PC-9 (cell line): ENCODE data around the gene NPTXR. TPM values are rescaled to one million over a fixed set of nuclear protein-coding genes. Genes with fewer than 3 reads are reported as not detected.

Source experiments
- BruUV-seq: library from RNA; stranded (reverse); fragments of 400-500 nt; replicated peaks from 2 replicates; lab custom pipeline; 2021; lab: Mats Ljungman, UMichigan
- CTCF ChIA-PET: fragments of 300-600 bp; sonication (Branson Sonifier 250); formaldehyde crosslinking; loops from one replicate; lab custom pipeline; 2022; ENCODE audit warnings: antibody characterized with exemption; lab: Charles Lee
- POLR2A ChIA-PET: fragments of 300-600 bp; sonication (Branson Sonifier 250); formaldehyde crosslinking; loops from one replicate; lab custom pipeline; 2022; ENCODE audit warnings: antibody characterized with exemption; ENCODE audit not compliant: unreplicated experiment; lab: Charles Lee
- DNase-seq, 2 experiments: peaks; one replicate each; pipeline versions ENCODE4 v3.0.0 to v3.0.0-alpha.2; 2015 to 2022; ENCODE audit warnings: mixed read lengths in 1 of 2
- H2AFZ ChIP-seq: fragments of 200-600 bp; sonication (generic); 2 replicates; pipeline ENCODE4 v1.8.1; 2017; ENCODE audit warnings: antibody characterized with exemption
- H3F3A ChIP-seq: fragments of 200-600 bp; sonication (generic); 2 replicates; pipeline ENCODE4 v1.8.1; 2017; ENCODE audit warnings: antibody characterized with exemption, mild to moderate bottlenecking, low read depth; ENCODE audit not compliant: insufficient read depth
- H3K27ac ChIP-seq: fragments of 200-600 bp; sonication (generic); 2 replicates; pipeline ENCODE4 v1.6.1; 2016; ENCODE audit warnings: mixed run types
- H3K27me3 ChIP-seq: fragments of 200-600 bp; sonication (generic); 2 replicates; pipeline ENCODE4 v1.6.1; 2016; ENCODE audit warnings: low read depth, mixed run types; ENCODE audit not compliant: insufficient read depth
- H3K36me3 ChIP-seq: fragments of 200-600 bp; sonication (generic); 2 replicates; pipeline ENCODE4 v1.6.1; 2016; ENCODE audit warnings: low read depth, mixed run types
- H3K4me1 ChIP-seq: fragments of 200-600 bp; sonication (generic); replicated peaks from 2 replicates; pipeline ENCODE4 v1.6.1; 2016; ENCODE audit warnings: mixed run types; ENCODE audit not compliant: insufficient read depth
- H3K4me2 ChIP-seq: fragments of 200-600 bp; sonication (generic); 2 replicates; pipeline ENCODE4 v1.6.1; 2017; ENCODE audit warnings: mixed run types
- H3K4me3 ChIP-seq: fragments of 200-600 bp; sonication (generic); 2 replicates; pipeline ENCODE4 v1.6.1; 2016; ENCODE audit warnings: mixed run types
- H3K79me2 ChIP-seq: fragments of 200-600 bp; sonication (generic); 2 replicates; pipeline ENCODE4 v1.6.1; 2017; ENCODE audit warnings: low read depth, mixed run types
- H3K9me2 ChIP-seq: fragments of 200-600 bp; sonication (generic); 2 replicates; pipeline ENCODE4 v1.8.1; 2017; ENCODE audit warnings: mild to moderate bottlenecking; ENCODE audit not compliant: insufficient read depth
- H3K9me3 ChIP-seq: fragments of 200-600 bp; sonication (generic); 2 replicates; pipeline ENCODE4 v1.8.1; 2016; ENCODE audit warnings: low read depth; ENCODE audit not compliant: insufficient read depth
- H4K20me1 ChIP-seq: fragments of 200-600 bp; sonication (generic); 2 replicates; pipeline ENCODE4 v1.8.1; 2017; ENCODE audit not compliant: insufficient read depth
- EZH2 ChIP-seq: fragments of 200-600 bp; sonication (generic); IDR thresholded peaks from 2 replicates; pipeline ENCODE4 v1.8.0; 2017; ENCODE audit warnings: antibody characterized with exemption, low read depth
- intact Hi-C: fragments of 100-400 bp; cut with micrococcal nuclease; formaldehyde crosslinking; loops from one replicate; pipeline ENCODE4 v1.10.0; 2022; ENCODE audit not compliant: unreplicated experiment
- total RNA-seq: library from RNA; stranded (reverse); gene quantifications from 2 replicates; pipeline ENCODE4 v1.2.3, GENCODE V29; 2021
- TF ChIP-seq, protein P1 (sequence below): fragments of 200-600 bp; sonication (generic); conservative IDR thresholded peaks from 2 replicates; pipeline ENCODE4 v1.6.1; 2017; ENCODE audit warnings: mixed run types, antibody characterized with exemption, mild to moderate bottlenecking, moderate library complexity

NPTXR gene
- total RNA-seq, 1 experiment from 2014 or later = 14.7 TPM

DNA sequence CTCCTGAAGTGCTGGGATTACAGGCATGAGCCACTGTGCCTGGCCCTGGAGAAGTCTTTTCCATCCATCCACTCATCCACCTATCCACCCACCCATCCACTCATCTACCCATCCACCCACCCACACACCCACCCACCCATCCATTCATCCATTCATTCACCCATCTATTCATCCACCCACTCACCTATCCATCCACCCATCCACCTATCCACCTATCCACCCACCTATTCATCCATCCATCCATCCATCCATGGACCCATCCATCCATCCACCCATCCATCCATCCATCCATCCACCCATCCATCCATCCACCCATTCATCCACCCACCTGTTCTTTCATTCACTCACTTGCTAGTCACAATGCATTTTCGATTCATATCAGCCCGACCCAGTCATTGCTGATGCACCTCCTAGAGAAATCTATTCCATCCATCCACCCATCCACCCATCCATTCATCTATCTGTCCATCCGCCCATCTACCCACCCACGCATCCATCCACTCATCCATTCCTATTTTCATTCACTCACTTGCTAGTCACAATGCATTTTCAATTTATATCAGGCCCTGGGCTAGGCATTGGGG lies 70.4 kb downstream of the NPTXR start:
- no peaks in the 10 kb centered on the region for H3K9me3 ChIP-seq
- intact Hi-C loops = no loop called here
- H3K9me2 ChIP-seq = no peaks in the 10 kb centered on the region
- no peak overlapping the region for H3K4me3 ChIP-seq
- no peaks in the 10 kb centered on the region for H3K27me3 ChIP-seq
- no peak for DNase-seq
- H3K4me2 ChIP-seq = no peak overlapping the region
- no peak overlapping the region for H3K27ac ChIP-seq
- ChIA-PET POLR2A (no interaction called here), CTCF (no interaction called here)
- no peaks in the 10 kb centered on the region for H4K20me1 ChIP-seq
- H3F3A ChIP-seq = 0 out of 2 replicates have a peak, but pooled peaks cover 4% of the 10 kb centered on the region
- H2AFZ ChIP-seq = no peak overlapping the region
- no peaks in the 10 kb centered on the region for H3K79me2 ChIP-seq
- H3K4me1 ChIP-seq = no peaks in the 10 kb centered on the region
- TF ChIP-seq, protein P1, sequence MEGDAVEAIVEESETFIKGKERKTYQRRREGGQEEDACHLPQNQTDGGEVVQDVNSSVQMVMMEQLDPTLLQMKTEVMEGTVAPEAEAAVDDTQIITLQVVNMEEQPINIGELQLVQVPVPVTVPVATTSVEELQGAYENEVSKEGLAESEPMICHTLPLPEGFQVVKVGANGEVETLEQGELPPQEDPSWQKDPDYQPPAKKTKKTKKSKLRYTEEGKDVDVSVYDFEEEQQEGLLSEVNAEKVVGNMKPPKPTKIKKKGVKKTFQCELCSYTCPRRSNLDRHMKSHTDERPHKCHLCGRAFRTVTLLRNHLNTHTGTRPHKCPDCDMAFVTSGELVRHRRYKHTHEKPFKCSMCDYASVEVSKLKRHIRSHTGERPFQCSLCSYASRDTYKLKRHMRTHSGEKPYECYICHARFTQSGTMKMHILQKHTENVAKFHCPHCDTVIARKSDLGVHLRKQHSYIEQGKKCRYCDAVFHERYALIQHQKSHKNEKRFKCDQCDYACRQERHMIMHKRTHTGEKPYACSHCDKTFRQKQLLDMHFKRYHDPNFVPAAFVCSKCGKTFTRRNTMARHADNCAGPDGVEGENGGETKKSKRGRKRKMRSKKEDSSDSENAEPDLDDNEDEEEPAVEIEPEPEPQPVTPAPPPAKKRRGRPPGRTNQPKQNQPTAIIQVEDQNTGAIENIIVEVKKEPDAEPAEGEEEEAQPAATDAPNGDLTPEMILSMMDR = no peak
- no peak for TF ChIP-seq EZH2
- H3K36me3 ChIP-seq = no peaks in the 10 kb centered on the region
- no TSS peak for BruUV-seq

- Histone ChIP-seq H3F3A (0 out of 2 replicates have a peak, but pooled peaks cover 4% of the 10 kb centered on the region), H3K27me3 (no peaks in the 10 kb centered on the region), H3K36me3 (no peaks in the 10 kb centered on the region), H3K4me1 (no peaks in the 10 kb centered on the region), H4K20me1 (no peaks in the 10 kb centered on the region), H3K79me2 (no peaks in the 10 kb centered on the region), H2AFZ (no peak overlapping the region), H3K4me3 (no peak overlapping the region), H3K4me2 (no peak overlapping the region), H3K27ac (no peak overlapping the region), H3K9me3 (no peaks in the 10 kb centered on the region), H3K9me2 (no peaks in the 10 kb centered on the region)
- no TSS peak for BruUV-seq
- no peak for DNase-seq
- CTCF ChIA-PET = no interaction called here
- POLR2A ChIA-PET = no interaction called here
- no peak for TF ChIP-seq EZH2
- TF ChIP-seq, protein P1 = no peak
- intact Hi-C loops = no loop called here
Measured at GRCh38 chr22:38772623-38772873, 71.3 kb downstream of the NPTXR start.

GRCh38 chr22:38770257-38770949 lies 73.4 kb downstream of the NPTXR start:
- Histone ChIP-seq H4K20me1 (no peaks in the 10 kb centered on the region), H3K4me1 (peaks cover 11% of the 10 kb centered on the region), H3K79me2 (no peaks in the 10 kb centered on the region), H3K9me3 (no peaks in the 10 kb centered on the region), H3F3A (peaks cover 10% of the 10 kb centered on the region), H3K27me3 (no peaks in the 10 kb centered on the region), H3K27ac (no peak overlapping the region), H3K36me3 (no peaks in the 10 kb centered on the region), H3K4me3 (no peak overlapping the region), H3K4me2 (no peak overlapping the region), H3K9me2 (no peaks in the 10 kb centered on the region), H2AFZ (no peak overlapping the region)
- CTCF ChIA-PET = interaction anchor here (0.6 to 0.7 kb wide), 2 partner anchors 352 to 705 kb away, joined by 3 to 4 read pairs; no protein-coding TSS in a partner anchor
- POLR2A ChIA-PET = no interaction called here
- no peak for DNase-seq
- intact Hi-C loops = no loop called here
- TF ChIP-seq, protein P1 = no peak
- no peak for TF ChIP-seq EZH2
- no TSS peak for BruUV-seq

Other genes with a start within 250 kb of the NPTXR start
- gene FAM227A, start 187.6 kb downstream of the NPTXR start, total RNA-seq = 8.8 and 9.8 TPM in 2 replicates
- 58.9 and 61.8 TPM in 2 replicates for gene CBY1, start 187.4 kb downstream of the NPTXR start, total RNA-seq
- gene TOMM22, start 162.1 kb downstream of the NPTXR start, total RNA-seq = 106 and 120 TPM in 2 replicates
- gene JOSD1, start 143.1 kb downstream of the NPTXR start, total RNA-seq = 102 and 110 TPM in 2 replicates
- gene GTPBP1, start 138.1 kb downstream of the NPTXR start, total RNA-seq = 79.3 and 94.7 TPM in 2 replicates
- 169 and 220 TPM in 2 replicates for gene SUN2, start 88.0 kb downstream of the NPTXR start, total RNA-seq
- 50.3 and 53.0 TPM in 2 replicates for gene DNAL4, start 49.9 kb downstream of the NPTXR start, total RNA-seq
- gene CBX6, start 28.2 kb upstream of the NPTXR start, total RNA-seq = 131 and 136 TPM in 2 replicates
- gene APOBEC3A, start 113.6 kb upstream of the NPTXR start, total RNA-seq = not detected in 2 replicates
- 66.5 and 83.6 TPM in 2 replicates for gene APOBEC3B, start 138.3 kb upstream of the NPTXR start, total RNA-seq
- gene APOBEC3C, start 170.2 kb upstream of the NPTXR start, total RNA-seq = 64.6 and 66.5 TPM in 2 replicates
- gene APOBEC3D, start 177.1 kb upstream of the NPTXR start, total RNA-seq = 23.7 and 33.6 TPM in 2 replicates
- 28.3 and 29.6 TPM in 2 replicates for gene APOBEC3F, start 196.8 kb upstream of the NPTXR start, total RNA-seq
- gene APOBEC3G, start 233.2 kb upstream of the NPTXR start, total RNA-seq = 9.5 and 14.0 TPM in 2 replicates